ENCODE results near the gene RGS4. TPM values are rescaled to one million over a fixed set of nuclear protein-coding genes. Genes with fewer than 3 reads are reported as not detected.

Gene RGS4
- total and polyA plus RNA-seq, 2 experiments from 2014 or later, result 6.8 to 16.8 TPM

DNA sequence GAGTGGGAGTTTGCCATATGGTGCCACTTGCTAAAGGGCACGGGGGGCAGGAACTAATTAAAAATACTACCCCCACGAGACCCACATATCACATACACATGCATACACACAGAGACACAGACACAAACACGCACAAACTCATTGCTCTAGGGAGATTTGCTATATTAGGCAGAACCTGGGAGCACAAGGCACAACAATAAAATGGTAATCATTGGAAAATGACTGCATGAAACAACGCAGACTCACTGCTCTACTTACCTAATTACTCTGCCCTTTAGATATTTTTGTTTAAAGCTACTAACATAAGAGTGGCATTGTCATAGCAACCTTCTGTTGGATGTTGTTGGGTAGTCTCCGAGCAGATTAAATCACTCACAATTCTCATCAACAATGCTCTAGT lies 20.3 kb upstream of the RGS4 start:
- H4K20me1 ChIP-seq (ENCODE audit: insufficient read depth, poor library complexity, severe bottlenecking), result no peaks in the 10 kb centered on the region
- no peak overlapping the region for H3K27ac ChIP-seq
- DNase-seq (ENCODE audit: low spot score), result no peak
- H3K9me3 ChIP-seq (ENCODE audit: low read depth), result no peaks in the 10 kb centered on the region
- H3K4me1 ChIP-seq (ENCODE audit: insufficient read depth), result no peaks in the 10 kb centered on the region
- H3K9me2 ChIP-seq (replicated peaks; ENCODE audit: insufficient read depth), result no peaks in the 10 kb centered on the region
- no peak overlapping the region for H3K4me2 ChIP-seq
- TF ChIP-seq EZH2 (IDR thresholded peaks at IDR 0.05; ENCODE audit: borderline replicate concordance), result no peak
- TF ChIP-seq, protein P1, sequence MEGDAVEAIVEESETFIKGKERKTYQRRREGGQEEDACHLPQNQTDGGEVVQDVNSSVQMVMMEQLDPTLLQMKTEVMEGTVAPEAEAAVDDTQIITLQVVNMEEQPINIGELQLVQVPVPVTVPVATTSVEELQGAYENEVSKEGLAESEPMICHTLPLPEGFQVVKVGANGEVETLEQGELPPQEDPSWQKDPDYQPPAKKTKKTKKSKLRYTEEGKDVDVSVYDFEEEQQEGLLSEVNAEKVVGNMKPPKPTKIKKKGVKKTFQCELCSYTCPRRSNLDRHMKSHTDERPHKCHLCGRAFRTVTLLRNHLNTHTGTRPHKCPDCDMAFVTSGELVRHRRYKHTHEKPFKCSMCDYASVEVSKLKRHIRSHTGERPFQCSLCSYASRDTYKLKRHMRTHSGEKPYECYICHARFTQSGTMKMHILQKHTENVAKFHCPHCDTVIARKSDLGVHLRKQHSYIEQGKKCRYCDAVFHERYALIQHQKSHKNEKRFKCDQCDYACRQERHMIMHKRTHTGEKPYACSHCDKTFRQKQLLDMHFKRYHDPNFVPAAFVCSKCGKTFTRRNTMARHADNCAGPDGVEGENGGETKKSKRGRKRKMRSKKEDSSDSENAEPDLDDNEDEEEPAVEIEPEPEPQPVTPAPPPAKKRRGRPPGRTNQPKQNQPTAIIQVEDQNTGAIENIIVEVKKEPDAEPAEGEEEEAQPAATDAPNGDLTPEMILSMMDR (IDR thresholded peaks at IDR 0.05; ENCODE audit: poor library complexity), result no peak
- TF ChIP-seq EZH2phosphoT487 (IDR thresholded peaks at IDR 0.05; ENCODE audit: low read depth, severe bottlenecking, unreplicated experiment), result no peak
- no peak overlapping the region for H3K4me3 ChIP-seq
- no peak overlapping the region for H2AFZ ChIP-seq
- H3K36me3 ChIP-seq (replicated peaks; ENCODE audit: insufficient read depth, low read depth), result no peaks in the 10 kb centered on the region
- H3K79me2 ChIP-seq, result no peaks in the 10 kb centered on the region
- H3K27me3 ChIP-seq, result no peaks in the 10 kb centered on the region
- 79% methylated on average over 5 of the region's 5 CpGs for WGBS (ENCODE audit: low lambda C conversion rate, missing lambda C conversion rate)

DNA sequence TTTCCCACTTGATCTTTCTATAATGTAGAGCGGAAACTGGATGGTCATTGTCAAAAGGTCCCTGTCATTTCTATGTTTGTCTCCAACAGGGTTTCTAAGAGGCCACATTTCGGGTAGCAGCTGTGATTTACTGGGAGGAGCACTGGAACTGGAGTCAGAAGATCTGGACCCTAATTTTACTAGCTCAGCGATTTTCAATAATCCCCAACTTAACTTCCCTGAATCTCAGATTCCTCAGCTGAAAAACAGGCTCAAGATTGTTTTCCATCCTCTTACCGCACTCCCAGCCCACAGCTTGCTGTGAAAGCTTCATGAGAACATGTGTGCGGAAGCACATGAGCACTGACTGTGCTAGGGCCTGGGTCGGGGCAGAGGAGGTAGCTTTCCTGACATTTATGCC lies 19.9 kb upstream of the RGS4 start:
- DNase-seq (ENCODE audit: low spot score), result no peak
- no peaks in the 10 kb centered on the region for H3K9me3 ChIP-seq (ENCODE audit: low read depth)
- H3K27me3 ChIP-seq, result no peaks in the 10 kb centered on the region
- no peak overlapping the region for H3K4me3 ChIP-seq
- H3K36me3 ChIP-seq (replicated peaks; ENCODE audit: insufficient read depth, low read depth), result no peaks in the 10 kb centered on the region
- no peak for TF ChIP-seq EZH2 (IDR thresholded peaks at IDR 0.05; ENCODE audit: borderline replicate concordance)
- no peak for TF ChIP-seq EZH2phosphoT487 (IDR thresholded peaks at IDR 0.05; ENCODE audit: low read depth, severe bottlenecking, unreplicated experiment)
- TF ChIP-seq, protein P1 (IDR thresholded peaks at IDR 0.05; ENCODE audit: poor library complexity), result no peak
- H3K4me1 ChIP-seq (ENCODE audit: insufficient read depth), result no peaks in the 10 kb centered on the region
- H4K20me1 ChIP-seq (ENCODE audit: insufficient read depth, poor library complexity, severe bottlenecking), result no peaks in the 10 kb centered on the region
- H3K9me2 ChIP-seq (replicated peaks; ENCODE audit: insufficient read depth), result no peaks in the 10 kb centered on the region
- H3K4me2 ChIP-seq, result no peak overlapping the region
- no peak overlapping the region for H2AFZ ChIP-seq
- no peak overlapping the region for H3K27ac ChIP-seq
- no peaks in the 10 kb centered on the region for H3K79me2 ChIP-seq
- 69% methylated on average over 6 of the region's 6 CpGs for WGBS (ENCODE audit: low lambda C conversion rate, missing lambda C conversion rate)

DNA sequence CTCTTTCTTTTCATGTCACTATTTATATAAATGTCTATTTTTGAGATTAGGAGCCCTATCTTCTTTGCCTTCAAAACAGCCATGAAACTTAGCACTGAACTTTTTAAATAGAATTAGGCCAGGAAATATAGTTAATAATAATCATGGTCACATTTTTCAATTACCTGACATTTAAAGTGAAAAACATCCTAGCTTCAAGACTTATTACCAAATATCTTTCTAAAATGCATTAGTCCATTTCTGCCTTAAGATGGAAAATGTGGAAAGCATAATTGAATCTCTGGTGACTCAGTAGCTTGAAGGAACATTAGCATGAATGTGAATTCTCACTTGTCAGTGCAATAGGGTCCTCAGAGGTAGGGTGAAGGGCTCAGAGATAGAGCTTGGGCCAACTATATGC lies 18.7 kb upstream of the RGS4 start:
- no peak overlapping the region for H3K4me2 ChIP-seq
- H3K4me3 ChIP-seq, result no peak overlapping the region
- no peaks in the 10 kb centered on the region for H3K79me2 ChIP-seq
- no peaks in the 10 kb centered on the region for H3K27me3 ChIP-seq
- H4K20me1 ChIP-seq (ENCODE audit: insufficient read depth, poor library complexity, severe bottlenecking), result no peaks in the 10 kb centered on the region
- H3K9me3 ChIP-seq (ENCODE audit: low read depth), result no peaks in the 10 kb centered on the region
- H2AFZ ChIP-seq, result no peak overlapping the region
- no peaks in the 10 kb centered on the region for H3K36me3 ChIP-seq (replicated peaks; ENCODE audit: insufficient read depth, low read depth)
- no peaks in the 10 kb centered on the region for H3K9me2 ChIP-seq (replicated peaks; ENCODE audit: insufficient read depth)
- TF ChIP-seq, protein P1 (IDR thresholded peaks at IDR 0.05; ENCODE audit: poor library complexity), result no peak
- TF ChIP-seq EZH2 (IDR thresholded peaks at IDR 0.05; ENCODE audit: borderline replicate concordance), result no peak
- no peak for TF ChIP-seq EZH2phosphoT487 (IDR thresholded peaks at IDR 0.05; ENCODE audit: low read depth, severe bottlenecking, unreplicated experiment)
- H3K4me1 ChIP-seq (ENCODE audit: insufficient read depth), result no peaks in the 10 kb centered on the region
- DNase-seq (ENCODE audit: low spot score), result no peak
- H3K27ac ChIP-seq, result no peak overlapping the region

DNA sequence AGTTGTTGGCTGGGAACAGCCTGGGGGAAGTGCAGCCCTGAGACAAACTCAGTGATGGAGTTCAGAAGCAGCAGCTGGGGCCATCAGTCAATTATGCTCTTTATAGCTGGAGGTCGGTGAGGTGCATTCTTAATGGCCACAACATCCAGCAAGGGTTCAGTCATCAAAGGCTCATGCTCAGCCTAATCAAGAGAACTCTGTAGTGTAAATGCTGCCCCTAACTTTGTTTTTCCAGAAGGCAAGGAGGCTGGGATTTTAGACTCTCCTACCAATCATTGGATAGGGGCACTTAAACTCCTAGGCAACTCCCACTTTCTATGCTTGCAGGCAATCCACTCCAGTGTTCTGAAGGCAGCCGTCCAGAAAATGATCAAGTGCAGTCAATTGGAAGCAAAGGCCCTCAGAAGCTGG lies 15.0 kb upstream of the RGS4 start:
- no peaks in the 10 kb centered on the region for H4K20me1 ChIP-seq (ENCODE audit: insufficient read depth, poor library complexity, severe bottlenecking)
- no peaks in the 10 kb centered on the region for H3K36me3 ChIP-seq (replicated peaks; ENCODE audit: insufficient read depth, low read depth)
- DNase-seq (ENCODE audit: low spot score), result no peak
- no peaks in the 10 kb centered on the region for H3K27me3 ChIP-seq
- no peak overlapping the region for H3K27ac ChIP-seq
- TF ChIP-seq, protein P1 (IDR thresholded peaks at IDR 0.05; ENCODE audit: poor library complexity), result no peak
- TF ChIP-seq EZH2 (IDR thresholded peaks at IDR 0.05; ENCODE audit: borderline replicate concordance), result no peak
- no peak for TF ChIP-seq EZH2phosphoT487 (IDR thresholded peaks at IDR 0.05; ENCODE audit: low read depth, severe bottlenecking, unreplicated experiment)
- no peaks in the 10 kb centered on the region for H3K4me1 ChIP-seq (ENCODE audit: insufficient read depth)
- no peaks in the 10 kb centered on the region for H3K9me3 ChIP-seq (ENCODE audit: low read depth)
- no peaks in the 10 kb centered on the region for H3K79me2 ChIP-seq
- H3K4me3 ChIP-seq, result no peak overlapping the region
- H3K4me2 ChIP-seq, result no peak overlapping the region
- 49% methylated on average over 2 of the region's 2 CpGs for WGBS (ENCODE audit: low lambda C conversion rate, missing lambda C conversion rate)
- H3K9me2 ChIP-seq (replicated peaks; ENCODE audit: insufficient read depth), result no peaks in the 10 kb centered on the region
- no peak overlapping the region for H2AFZ ChIP-seq
